ENCODE measurements around the gene HM13.
"Not testable (repeated sequence)": the region's sequence is repeated elsewhere in the genome, so short reads cannot be mapped to it uniquely, and the experiment has no call there.

The HM13 gene

DNA sequence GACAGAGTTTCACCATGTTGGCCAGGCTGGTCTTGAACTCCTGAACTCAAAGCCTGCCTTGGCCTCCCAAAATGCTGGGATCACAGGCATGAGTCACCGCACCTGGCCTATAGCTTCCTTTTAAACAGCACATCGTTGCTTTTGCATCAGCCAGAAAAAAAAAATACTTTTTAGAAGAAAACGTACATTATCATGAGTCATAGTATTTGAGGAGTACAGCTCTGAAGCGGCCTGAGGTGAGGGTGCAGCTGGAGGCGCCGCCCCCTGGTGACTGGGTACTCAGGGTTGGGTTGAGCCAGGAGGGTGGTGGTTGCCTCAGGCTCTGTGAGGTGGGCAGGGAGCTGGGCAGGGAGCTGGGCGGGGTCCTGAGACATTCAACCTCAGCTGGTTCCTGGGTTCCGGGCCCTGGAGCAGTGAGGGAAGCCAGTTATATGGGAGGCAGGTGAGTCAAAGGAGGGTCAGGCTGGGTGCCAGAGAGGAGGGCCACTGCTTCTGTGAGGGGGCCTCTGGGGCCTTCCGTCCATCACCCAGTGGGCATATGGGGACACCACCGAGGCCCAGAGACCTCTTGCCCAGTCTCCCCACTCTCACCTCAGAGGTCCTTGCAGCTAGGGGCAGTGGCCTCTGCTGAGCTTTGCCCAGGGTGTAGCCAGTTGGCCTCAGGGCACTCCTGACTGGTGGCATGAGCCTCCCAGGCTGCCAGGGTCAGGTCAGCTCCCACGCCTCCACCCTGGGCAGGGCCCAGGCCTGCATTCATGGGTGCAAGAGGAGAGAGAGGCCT is 79.2 kb downstream of the HM13 start:
- no peak for DNase-seq

- DNase-seq, result no peak
Observed at GRCh38 chr20:31594002-31594557, 79.8 kb downstream of the HM13 start.

- no peak for DNase-seq
Observed at GRCh38 chr20:31594558-31595379, 80.5 kb downstream of the HM13 start.

GRCh38 chr20:31595380-31595653 is 81.1 kb downstream of the HM13 start:
- DNase-seq, result no peak

DNA sequence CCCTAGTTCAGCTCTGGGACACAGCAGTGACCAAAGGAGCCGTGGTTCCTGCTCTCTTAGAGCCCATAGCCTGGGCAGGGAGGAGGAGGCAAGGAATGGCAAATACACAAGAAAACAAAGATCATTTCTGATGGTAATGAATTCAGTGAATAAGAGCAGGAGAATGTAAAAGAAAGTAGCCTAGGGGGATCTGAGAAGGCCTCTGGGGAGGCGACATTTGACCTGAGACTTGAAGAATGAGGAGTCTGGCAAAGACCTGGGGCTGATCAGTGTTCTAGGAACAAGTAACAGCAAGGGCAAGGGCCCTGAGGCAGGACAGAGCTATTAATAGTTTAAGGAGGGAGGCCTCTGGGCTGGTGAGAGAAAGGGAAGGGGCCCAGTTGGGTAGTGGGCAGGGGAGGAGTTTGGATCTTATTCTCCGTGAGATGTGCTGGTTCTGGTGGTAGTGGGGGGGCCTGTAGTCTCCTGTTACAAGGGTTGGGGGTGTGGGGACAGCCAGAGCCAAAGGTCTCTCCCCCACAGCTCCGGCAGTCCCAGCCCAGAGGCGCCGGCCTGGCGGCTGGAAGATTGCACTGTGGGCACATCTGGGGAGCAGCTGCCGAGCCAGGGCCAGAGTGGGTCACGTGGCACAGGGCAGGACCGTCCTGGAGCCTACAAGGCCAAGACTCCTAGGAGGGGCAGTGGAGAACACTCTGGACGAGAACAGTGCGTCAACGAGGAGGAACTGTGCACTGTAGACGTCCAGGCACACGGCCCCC is 81.6 kb downstream of the HM13 start:
- DNase-seq, result no peak

- DNase-seq, result not testable (repeated sequence)
Observed at GRCh38 chr20:31596412-31596715, 82.1 kb downstream of the HM13 start.

- no peak for DNase-seq
Observed at GRCh38 chr20:31596831-31597480, 82.7 kb downstream of the HM13 start.

- no peak for DNase-seq
Observed at GRCh38 chr20:31597481-31597855, 83.2 kb downstream of the HM13 start.

DNA sequence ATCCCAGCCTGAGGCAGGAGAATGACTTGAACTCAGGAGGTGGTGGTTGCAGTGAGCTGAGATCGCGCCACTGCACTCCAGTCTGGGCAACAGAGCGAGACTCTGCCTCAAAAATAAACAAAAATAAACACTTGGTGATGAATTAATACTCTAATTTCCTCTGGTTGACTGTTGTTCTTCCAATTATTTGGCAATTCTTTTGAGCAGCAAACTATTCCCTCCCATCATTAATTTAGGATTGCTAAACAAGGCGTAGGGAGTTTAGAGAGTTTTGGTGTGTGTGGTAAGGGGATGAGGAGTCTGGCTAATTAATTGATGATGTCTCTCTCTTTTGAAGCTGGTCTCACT is 88.2 kb downstream of the HM13 start:
- DNase-seq, result no peak

- no peak for DNase-seq
Observed at GRCh38 chr20:31602779-31603441, 88.7 kb downstream of the HM13 start.

DNA sequence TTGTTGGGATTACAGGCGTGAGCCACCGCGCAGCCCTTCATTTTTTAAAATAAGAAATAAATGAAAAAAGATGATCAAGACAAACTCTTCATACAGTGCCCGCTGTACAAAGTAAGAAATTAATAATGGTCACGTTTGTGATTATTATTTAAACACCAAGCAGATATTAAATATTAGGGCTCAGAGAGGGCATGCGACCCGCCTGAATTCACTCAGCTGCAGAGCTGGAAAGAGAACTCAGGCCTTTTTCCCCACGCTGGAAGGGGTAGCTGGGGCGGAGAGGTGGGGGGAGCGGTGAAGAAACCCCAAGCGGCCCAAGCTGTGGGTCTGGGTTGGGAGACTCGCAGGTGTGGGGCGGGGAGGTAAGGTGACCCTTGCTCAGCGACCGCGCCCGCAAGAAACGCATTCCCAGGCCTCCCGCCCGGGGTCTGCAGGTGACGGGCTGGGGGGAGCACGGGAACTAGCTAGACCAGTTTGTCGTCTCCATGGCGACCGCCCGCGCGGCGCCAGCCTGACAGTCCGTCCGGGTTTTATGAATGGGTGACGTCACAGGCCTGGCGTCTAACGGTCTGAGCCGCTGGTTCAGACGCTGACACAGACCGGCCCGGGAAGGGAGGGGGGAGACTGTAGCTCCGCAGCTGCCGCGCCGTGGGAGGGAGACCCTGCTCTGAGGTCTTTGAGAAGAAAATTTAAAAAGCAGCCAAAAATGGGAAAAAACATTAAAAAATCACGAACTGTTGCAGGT is 89.8 kb downstream of the HM13 start:
- peak; percentile 98 for DNase-seq

GRCh38 chr20:31604567-31605030 is 90.4 kb downstream of the HM13 start:
- DNase-seq, result no peak

GRCh38 chr20:31605031-31605901 is 91.0 kb downstream of the HM13 start, which contains the start of gene ID1:
TSS of gene ID1 (plus strand) at chr20:31605289. CDS start at chr20:31605388, 99 bp downstream.
- peak; percentile 94 for DNase-seq

DNA sequence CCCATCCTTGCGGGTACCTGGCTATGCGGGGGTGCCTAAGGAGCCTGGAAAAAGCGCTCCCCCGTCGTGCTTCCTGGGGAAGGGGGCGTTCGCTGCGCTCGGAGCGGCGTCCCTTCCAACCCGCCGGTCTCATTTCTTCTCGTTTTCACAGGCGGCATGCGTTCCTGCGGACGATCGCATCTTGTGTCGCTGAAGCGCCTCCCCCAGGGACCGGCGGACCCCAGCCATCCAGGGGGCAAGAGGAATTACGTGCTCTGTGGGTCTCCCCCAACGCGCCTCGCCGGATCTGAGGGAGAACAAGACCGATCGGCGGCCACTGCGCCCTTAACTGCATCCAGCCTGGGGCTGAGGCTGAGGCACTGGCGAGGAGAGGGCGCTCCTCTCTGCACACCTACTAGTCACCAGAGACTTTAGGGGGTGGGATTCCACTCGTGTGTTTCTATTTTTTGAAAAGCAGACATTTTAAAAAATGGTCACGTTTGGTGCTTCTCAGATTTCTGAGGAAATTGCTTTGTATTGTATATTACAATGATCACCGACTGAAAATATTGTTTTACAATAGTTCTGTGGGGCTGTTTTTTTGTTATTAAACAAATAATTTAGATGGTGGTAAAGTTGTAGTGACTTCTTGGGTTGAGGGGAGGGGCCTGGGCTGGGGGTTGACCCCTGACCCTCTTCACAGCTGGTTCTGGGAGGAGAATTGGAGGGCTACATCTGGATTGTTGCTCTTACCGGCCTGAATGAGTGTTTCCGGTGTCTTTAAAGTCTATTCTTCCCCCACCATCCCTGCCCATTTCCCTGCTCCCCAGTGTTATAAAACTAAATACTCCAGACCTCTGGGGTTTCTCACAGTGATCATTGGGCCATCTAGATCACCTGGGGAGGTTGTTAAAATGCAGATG is 91.9 kb downstream of the HM13 start:
- no peak for DNase-seq

- peak; percentile 27 for DNase-seq
Observed at GRCh38 chr20:31606804-31607639, 92.8 kb downstream of the HM13 start.

DNA sequence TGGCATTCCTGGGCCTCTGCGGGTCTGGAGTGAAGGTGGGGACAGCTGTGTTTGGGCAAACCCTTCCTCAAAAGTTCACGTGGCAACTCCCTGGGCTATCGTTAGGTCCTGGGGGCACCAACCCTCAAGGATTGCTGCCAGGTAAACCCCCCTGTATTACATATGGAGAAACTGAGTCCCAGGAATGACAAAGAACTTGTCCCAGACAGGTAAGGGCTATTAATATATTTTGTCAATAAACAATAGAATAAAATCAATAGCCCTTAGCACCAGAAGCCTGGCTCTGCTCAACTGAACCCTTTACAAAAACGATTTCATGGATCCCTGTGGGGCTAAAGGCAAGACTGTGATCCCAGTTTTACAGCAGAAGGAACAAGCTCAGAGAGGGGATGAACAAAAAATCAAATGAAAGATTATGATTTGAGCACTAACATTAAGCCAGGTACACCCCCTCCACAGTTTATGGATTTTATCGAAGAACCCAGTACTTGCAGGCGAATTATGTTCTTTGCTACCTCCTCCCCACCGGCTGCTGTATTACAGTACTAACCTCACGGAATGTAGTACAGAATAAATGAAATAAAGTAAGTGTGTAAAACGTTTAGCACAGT is 93.5 kb downstream of the HM13 start:
- DNase-seq, result no peak

DNA sequence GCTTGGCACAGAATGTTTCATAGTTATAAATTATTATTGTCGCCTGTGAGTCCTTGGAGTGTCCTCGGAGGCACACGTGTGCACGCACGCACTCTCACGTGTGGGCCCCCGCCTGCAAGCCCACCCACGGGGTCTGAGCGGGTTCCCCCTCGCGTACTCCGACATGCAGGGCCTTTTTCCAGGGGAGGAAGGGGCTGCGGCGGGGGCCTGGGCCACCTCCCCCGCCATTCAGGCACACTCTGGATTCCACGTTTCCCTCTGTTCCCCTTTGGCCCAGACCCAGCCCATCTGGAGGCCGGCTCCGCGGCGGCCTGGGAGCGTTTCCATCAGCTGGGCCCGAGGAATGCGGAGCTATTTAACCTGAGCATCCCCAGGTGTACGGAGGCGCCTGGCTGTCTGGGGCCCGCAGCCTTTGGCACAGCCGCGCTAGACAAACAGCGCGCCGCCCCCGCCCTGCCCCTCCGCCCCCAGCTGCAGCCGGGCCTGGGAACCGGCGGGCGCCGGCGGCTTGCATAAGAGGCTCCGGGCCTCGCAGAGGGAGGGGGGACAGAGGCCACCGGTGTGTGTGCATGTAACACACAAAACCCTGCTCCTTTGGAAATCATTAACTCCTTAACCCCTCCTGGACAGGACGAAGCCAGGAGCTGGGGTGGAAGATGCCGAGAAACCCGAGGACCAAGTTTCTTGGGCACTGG is 94.2 kb downstream of the HM13 start:
- peak; percentile 79 for DNase-seq

GRCh38 chr20:31612271-31612640 is 98.0 kb downstream of the HM13 start:
- not testable (repeated sequence) for DNase-seq
